ENCODE results near the gene TSPO. TPM values are rescaled to one million over a fixed set of nuclear protein-coding genes. Genes with fewer than 3 reads are reported as not detected.

TSPO gene
- total RNA-seq, 4 donors from 2014 or later = 307 to 452 (median 365) TPM

- no peak for TF ChIP-seq POLR2AphosphoS5 (IDR thresholded peaks at IDR 0.05)
- no peak for TF ChIP-seq POLR2A (IDR thresholded peaks at IDR 0.05)
- TF ChIP-seq EP300 (IDR thresholded peaks at IDR 0.05; ENCODE audit: low read depth) = no peak
- no peak for TF ChIP-seq CTCF (IDR thresholded peaks at IDR 0.05)
- Histone ChIP-seq H3K9me3 (no peaks in the 10 kb centered on the region), H3K27ac (peak overlapping the region; percentile 70 to 83 (median 76)), H3K27me3 (no peaks in the 10 kb centered on the region), H3K4me3 (no peak overlapping the region), H3K4me1 (peaks cover 15 to 60% (median 52%) of the 10 kb centered on the region in 4 donors), H3K36me3 (no peaks in the 10 kb centered on the region)
- in situ Hi-C loops (cut with MboI; ENCODE audit: low pct_ligation_motif_present in 1 of 4, low pct_unique_long_range_greater_than_20kb in 1 of 4, low sequenced_read_pairs in 3 of 4) (no loop called here), intact Hi-C loops (cut with DNase I; ENCODE audit: low total_unique reads) (no loop called here)
- DNase-seq = peak; percentile 34
- WGBS, 2 donors (ENCODE audit: low coverage in 1 of 2) = 17 to 78% methylated on average over 1 to 23 of the region's 24 CpGs
These were observed 7.6 kb downstream of the TSPO start for GRCh38 chr22:43158778-43159483.

GRCh38 chr22:43159484-43160178 lies 8.3 kb downstream of the TSPO start:
- Histone ChIP-seq H3K4me1 (peaks cover 13 to 57% (median 48%) of the 10 kb centered on the region in 4 donors), H3K4me3 (no peak overlapping the region), H3K27ac (peak overlapping the region; percentile 70 to 83 (median 76)), H3K36me3 (no peaks in the 10 kb centered on the region), H3K27me3 (no peaks in the 10 kb centered on the region), H3K9me3 (no peaks in the 10 kb centered on the region)
- intact Hi-C loops (cut with DNase I; ENCODE audit: low total_unique reads) (no loop called here), in situ Hi-C loops (cut with MboI; ENCODE audit: low pct_ligation_motif_present in 1 of 4, low pct_unique_long_range_greater_than_20kb in 1 of 4, low sequenced_read_pairs in 3 of 4) (no loop called here)
- DNase-seq = peak; percentile 92
- no peak for TF ChIP-seq EP300 (IDR thresholded peaks at IDR 0.05; ENCODE audit: low read depth)
- TF ChIP-seq CTCF (IDR thresholded peaks at IDR 0.05) = peak; percentile 36 to 79 (median 65)
- WGBS, 2 donors (ENCODE audit: low coverage in 1 of 2) = 43% methylated on average over 18 of the region's 18 CpGs; no CpG with 5 or more reads in 1 of the 2 donors

GRCh38 chr22:43160497-43161126 lies 9.3 kb downstream of the TSPO start:
- peaks cover 13 to 55% (median 45%) of the 10 kb centered on the region in 4 donors for H3K4me1 ChIP-seq
- peak overlapping the region in 3 of 4 donors; percentile 70 to 83 (median 79) for H3K27ac ChIP-seq
- H3K9me3 ChIP-seq = no peaks in the 10 kb centered on the region
- intact Hi-C loops (cut with DNase I; ENCODE audit: low total_unique reads) (no loop called here), in situ Hi-C loops (cut with MboI; ENCODE audit: low pct_ligation_motif_present in 1 of 4, low pct_unique_long_range_greater_than_20kb in 1 of 4, low sequenced_read_pairs in 3 of 4) (no loop called here)
- H3K27me3 ChIP-seq = no peaks in the 10 kb centered on the region
- no peak overlapping the region for H3K4me3 ChIP-seq
- WGBS, 2 donors (ENCODE audit: low coverage in 1 of 2) = 92 to 96% methylated on average over 4 to 8 of the region's 8 CpGs
- TF ChIP-seq POLR2A (IDR thresholded peaks at IDR 0.05) = no peak
- TF ChIP-seq CTCF (IDR thresholded peaks at IDR 0.05) = no peak
- TF ChIP-seq POLR2AphosphoS5 (IDR thresholded peaks at IDR 0.05) = no peak
- TF ChIP-seq EP300 (IDR thresholded peaks at IDR 0.05; ENCODE audit: low read depth) = no peak
- H3K36me3 ChIP-seq = no peaks in the 10 kb centered on the region
- DNase-seq = no peak
